ENCODE data around the gene ZNF879.
A peak's percentile ranks its signal among the peaks of the same experiment; 100 is the strongest.

ZNF879 gene

GRCh38 chr5:179023528-179024189 is at the start of gene ZNF879:
TSS of gene ZNF879 (plus strand) at chr5:179023804. CDS start at chr5:179025005, 1,201 bp downstream.
- peak; percentile 75 to 89 (median 88) for DNase-seq

- DNase-seq = no peak
Observed at GRCh38 chr5:178981381-178981780, 42.2 kb upstream of the ZNF879 start.

- no peak for DNase-seq
Observed at GRCh38 chr5:178982941-178983340, 40.7 kb upstream of the ZNF879 start.

GRCh38 chr5:178983728-178984127 is 39.9 kb upstream of the ZNF879 start:
- no peak for DNase-seq

- no peak for DNase-seq
Observed at GRCh38 chr5:178984145-178985072, 39.2 kb upstream of the ZNF879 start.

GRCh38 chr5:178986326-178986960 is 37.2 kb upstream of the ZNF879 start:
- DNase-seq = no peak

GRCh38 chr5:178988436-178989220 is 35.0 kb upstream of the ZNF879 start:
- no peak for DNase-seq

- no peak for DNase-seq
Observed at GRCh38 chr5:178989311-178989710, 34.3 kb upstream of the ZNF879 start.

- no peak for DNase-seq
Observed at GRCh38 chr5:178990491-178990890, 33.1 kb upstream of the ZNF879 start.

GRCh38 chr5:178991190-178992145 is 32.1 kb upstream of the ZNF879 start:
- DNase-seq = no peak

- DNase-seq = no peak
Observed at GRCh38 chr5:178992291-178992895, 31.2 kb upstream of the ZNF879 start.

GRCh38 chr5:178993236-178993765 is 30.3 kb upstream of the ZNF879 start:
- no peak for DNase-seq

GRCh38 chr5:178993955-178994579 is 29.5 kb upstream of the ZNF879 start:
- no peak for DNase-seq

GRCh38 chr5:178994580-178995340 is 28.8 kb upstream of the ZNF879 start, which contains the start of gene GRM6:
TSS of gene GRM6 (minus strand) at chr5:178995320. CDS start at chr5:178994944, 376 bp downstream.
- no peak for DNase-seq

- no peak for DNase-seq
Observed at GRCh38 chr5:178995341-178995690, 28.3 kb upstream of the ZNF879 start.

- DNase-seq = no peak
Observed at GRCh38 chr5:178996156-178996555, 27.4 kb upstream of the ZNF879 start.

- no peak for DNase-seq
Observed at GRCh38 chr5:178997191-178997590, 26.4 kb upstream of the ZNF879 start.

- DNase-seq = no peak
Observed at GRCh38 chr5:178998441-178998840, 25.2 kb upstream of the ZNF879 start.

GRCh38 chr5:179006564-179006963 is 17.0 kb upstream of the ZNF879 start:
- DNase-seq = no peak

GRCh38 chr5:179008667-179009066 is 14.9 kb upstream of the ZNF879 start:
- no peak for DNase-seq

Data from activated CD4-positive, CD25-positive, alpha-beta regulatory T cell (primary cell).